GM23338 (cell line): ENCODE data around the gene CRYL1.

Source experiments
- CTCF ChIP-seq, 2 experiments: fragments of 200-600 bp in 1 of 2; sonication (generic) in 1 of 2; conservative IDR thresholded peaks; 2 replicates each; pipeline versions ENCODE4 v1.5.1 to v1.6.1; 2016 to 2017; ENCODE audit warnings: antibody characterized with exemption in 2 of 2, low read depth in 2 of 2, mild to moderate bottlenecking in 2 of 2, moderate library complexity in 1 of 2
- ETS1 ChIP-seq: IDR thresholded peaks from 2 replicates; pipeline ENCODE4 v1.6.1; 2016; ENCODE audit warnings: antibody characterized with exemption
- EZH2 ChIP-seq: fragments of 200-600 bp; sonication (generic); IDR thresholded peaks from one replicate; pipeline ENCODE4 v1.8.0; 2017; ENCODE audit warnings: antibody characterized with exemption, mild to moderate bottlenecking, low read depth; ENCODE audit not compliant: unreplicated experiment
- EZH2phosphoT487 ChIP-seq: fragments of 200-600 bp; sonication (generic); IDR thresholded peaks from one replicate; pipeline ENCODE4 v1.8.1; 2018; ENCODE audit warnings: antibody characterized with exemption; ENCODE audit not compliant: unreplicated experiment
- JUNB ChIP-seq: IDR thresholded peaks from one replicate; pipeline ENCODE4 v1.6.1; 2016; ENCODE audit warnings: antibody characterized with exemption; ENCODE audit not compliant: unreplicated experiment
- POLR2AphosphoS5 ChIP-seq: IDR thresholded peaks from 2 replicates; pipeline ENCODE4 v1.6.1; 2016; ENCODE audit warnings: antibody characterized with exemption, low read depth
- REST ChIP-seq: IDR thresholded peaks from one replicate; pipeline ENCODE4 v1.6.1; 2018; ENCODE audit warnings: antibody characterized with exemption; ENCODE audit not compliant: unreplicated experiment
- STAT1 ChIP-seq: IDR thresholded peaks from one replicate; pipeline ENCODE4 v1.6.1; 2016; ENCODE audit warnings: antibody characterized with exemption; ENCODE audit not compliant: unreplicated experiment

- TF ChIP-seq CTCF (conservative IDR thresholded peaks at IDR 0.05; ENCODE audit: low read depth in 2 of 2) (no peak), EZH2 (no peak), EZH2phosphoT487 (no peak), POLR2AphosphoS5 (no peak), JUNB (no peak), REST (no peak), ETS1 (no peak), STAT1 (no peak)
Observed at GRCh38 chr13:20373861-20374260, 151.8 kb downstream of the CRYL1 start.
